Muscle layer of duodenum (tissue), 2 donors: Measurements from ENCODE around the gene TMEM259.

ENCODE experiments used
- H3K27ac ChIP-seq: one replicate; pipeline ENCODE4 v1.7.0; 2013; ENCODE audit warnings: mild to moderate bottlenecking, low read length
- H3K27me3 ChIP-seq: one replicate; pipeline ENCODE4 v1.7.0; 2013; ENCODE audit warnings: low read depth, mild to moderate bottlenecking, control low read depth, low read length
- H3K36me3 ChIP-seq, 2 donors: one replicate each; pipeline ENCODE4 v1.7.0; 2013; ENCODE audit warnings: low read length in 2 of 2, control low read depth in 1 of 2, mild to moderate bottlenecking in 1 of 2; ENCODE audit not compliant: insufficient read depth in 2 of 2, control insufficient read depth in 1 of 2
- H3K4me1 ChIP-seq, 2 donors: one replicate each; pipeline ENCODE4 v1.7.0; 2013; ENCODE audit warnings: low read length in 2 of 2, mild to moderate bottlenecking in 2 of 2, control low read depth in 1 of 2, moderate library complexity in 1 of 2; ENCODE audit not compliant: insufficient read depth in 2 of 2, control insufficient read depth in 1 of 2
- H3K4me3 ChIP-seq, 2 donors: one replicate each; pipeline ENCODE4 v1.7.0; 2013; ENCODE audit warnings: low read length in 2 of 2, low read depth in 1 of 2, mild to moderate bottlenecking in 1 of 2
- H3K9me3 ChIP-seq, 2 donors: one replicate each; pipeline ENCODE4 v1.7.0; 2013; ENCODE audit warnings: low read length in 2 of 2, control low read depth in 1 of 2, mild to moderate bottlenecking in 1 of 2; ENCODE audit not compliant: control insufficient read depth in 1 of 2
- donor health status: healthy.

Gene TMEM259

GRCh38 chr19:1004204-1004802 is 16.6 kb downstream of the TMEM259 start:
- H3K4me3 ChIP-seq: no peak overlapping the region
- peaks cover 0 to 13% of the 10 kb centered on the region in 2 donors for H3K4me1 ChIP-seq
- no peak overlapping the region for H3K27ac ChIP-seq
- H3K9me3 ChIP-seq: no peaks in the 10 kb centered on the region
- H3K36me3 ChIP-seq: peaks cover 0 to 3% of the 10 kb centered on the region in 2 donors
- H3K27me3 ChIP-seq: peaks cover 25% of the 10 kb centered on the region

DNA sequence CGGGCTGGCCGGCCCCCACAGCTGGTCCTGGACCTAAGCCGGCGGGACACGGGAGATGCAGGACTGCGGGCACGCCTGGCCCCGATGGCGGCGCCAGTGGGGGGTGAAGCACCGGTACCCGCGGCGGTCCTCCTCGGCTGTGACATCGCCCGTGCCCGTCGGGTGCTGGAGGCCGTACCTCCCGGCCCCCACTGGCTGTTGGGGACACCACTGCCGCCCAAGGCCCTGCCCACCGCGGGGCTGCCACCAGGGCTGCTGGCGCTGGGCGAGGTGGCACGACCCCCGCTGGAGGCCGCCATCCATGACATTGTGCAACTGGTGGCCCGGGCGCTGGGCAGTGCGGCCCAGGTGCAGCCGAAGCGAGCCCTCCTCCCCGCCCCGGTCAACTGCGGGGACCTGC is 17.6 kb downstream of the TMEM259 start:
- no peaks in the 10 kb centered on the region for H3K36me3 ChIP-seq
- H3K4me1 ChIP-seq: peaks cover 0 to 13% of the 10 kb centered on the region in 2 donors
- H3K27ac ChIP-seq: no peak overlapping the region
- no peaks in the 10 kb centered on the region for H3K9me3 ChIP-seq
- H3K27me3 ChIP-seq: peaks cover 31% of the 10 kb centered on the region
- H3K4me3 ChIP-seq: no peak overlapping the region

DNA sequence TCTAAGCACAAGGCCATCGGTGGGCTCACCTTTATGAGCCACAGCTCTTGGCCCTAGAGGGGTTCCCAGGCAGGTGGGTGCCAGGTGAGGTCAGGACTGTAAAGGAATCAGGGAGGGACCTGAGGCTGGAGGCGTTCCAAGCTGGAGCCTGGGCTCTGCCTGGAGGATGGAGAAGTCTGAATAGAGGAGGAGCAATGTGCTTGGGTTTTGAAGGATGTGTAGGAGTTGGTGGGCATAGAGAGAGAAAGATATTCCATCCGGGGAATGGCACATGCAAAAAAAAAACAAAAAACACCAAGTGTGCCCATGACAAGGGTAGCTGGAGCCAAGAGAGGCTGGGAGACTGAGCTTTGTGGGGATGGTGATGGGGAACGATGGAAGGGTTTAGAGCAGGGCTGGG is 18.3 kb downstream of the TMEM259 start:
- Histone ChIP-seq H3K4me1 (peaks cover 0 to 13% of the 10 kb centered on the region in 2 donors), H3K27me3 (peaks cover 38% of the 10 kb centered on the region), H3K36me3 (no peaks in the 10 kb centered on the region), H3K27ac (no peak overlapping the region), H3K4me3 (no peak overlapping the region), H3K9me3 (no peaks in the 10 kb centered on the region)

DNA sequence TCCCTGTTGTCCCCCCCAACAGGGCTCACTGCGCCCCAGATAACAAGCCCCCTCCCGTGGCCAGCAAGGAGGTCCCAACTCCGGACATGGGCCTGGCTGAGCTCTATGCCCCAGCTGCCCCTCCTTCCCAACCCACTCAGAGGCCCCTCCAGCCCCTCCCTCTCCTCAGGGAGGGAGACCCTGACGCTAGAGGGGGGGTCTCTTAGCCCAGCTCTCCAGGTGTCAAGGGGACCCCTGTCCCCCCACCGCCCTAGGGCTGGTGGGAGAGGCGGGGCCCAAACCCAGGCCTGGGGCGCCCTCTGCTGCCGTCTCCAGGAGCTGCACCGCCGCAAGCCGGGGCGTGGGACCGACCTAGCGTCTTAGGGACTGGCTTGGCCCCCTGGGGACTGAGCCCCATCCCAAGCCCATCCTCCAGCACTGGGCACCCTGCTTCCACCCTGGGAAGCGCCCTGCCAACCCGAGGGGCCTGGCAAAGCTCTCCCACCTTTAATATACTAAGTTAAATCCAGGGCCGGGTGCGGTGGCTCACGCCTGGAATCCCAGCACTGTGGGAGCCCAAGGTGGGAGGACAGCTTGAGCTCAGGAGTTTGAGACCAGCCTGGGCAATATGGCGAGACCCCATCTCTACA is 19.3 kb downstream of the TMEM259 start:
- Histone ChIP-seq H3K27me3 (peaks cover 45% of the 10 kb centered on the region), H3K4me1 (peaks cover 0 to 13% of the 10 kb centered on the region in 2 donors), H3K36me3 (no peaks in the 10 kb centered on the region), H3K27ac (no peak overlapping the region), H3K4me3 (no peak overlapping the region), H3K9me3 (no peaks in the 10 kb centered on the region)

GRCh38 chr19:1000591-1001537 is 20.1 kb downstream of the TMEM259 start:
- H3K9me3 ChIP-seq: no peaks in the 10 kb centered on the region
- H3K4me3 ChIP-seq: no peak overlapping the region
- H3K27me3 ChIP-seq: peaks cover 53% of the 10 kb centered on the region
- peaks cover 0 to 20% of the 10 kb centered on the region in 2 donors for H3K4me1 ChIP-seq
- H3K36me3 ChIP-seq: no peaks in the 10 kb centered on the region
- no peak overlapping the region for H3K27ac ChIP-seq

- H3K4me1 ChIP-seq: peaks cover 0 to 23% of the 10 kb centered on the region in 2 donors
- no peaks in the 10 kb centered on the region for H3K36me3 ChIP-seq
- no peaks in the 10 kb centered on the region for H3K9me3 ChIP-seq
- no peak within 1 kb of the TSS for H3K27ac ChIP-seq
- peaks cover 59% of the 10 kb centered on the region for H3K27me3 ChIP-seq
- H3K4me3 ChIP-seq: no peak within 1 kb of the TSS
Measured at GRCh38 chr19:1000095-1000494, 20.8 kb downstream of the TMEM259 start, which contains the start of gene GRIN3B. Gene GRIN3B, plus strand, starts transcription at chr19:1000419. Its CDS starts 19 bp downstream, at chr19:1000438.

DNA sequence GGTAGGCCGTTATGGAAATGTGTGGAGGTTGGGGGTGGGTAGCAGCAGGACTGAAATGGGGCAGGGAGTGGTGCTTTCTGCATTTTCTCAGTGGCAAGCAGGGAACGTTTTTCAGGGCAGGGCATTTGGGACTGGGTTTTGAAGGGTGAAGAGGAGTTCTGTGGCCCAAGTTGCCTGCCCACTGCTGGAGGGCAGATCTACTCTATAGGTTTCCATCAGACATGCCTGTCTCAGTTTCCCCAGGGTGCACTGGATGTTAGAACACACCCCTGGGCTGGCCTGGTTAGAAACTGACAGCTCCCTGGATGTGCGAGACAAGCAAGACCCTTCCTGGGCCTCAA is 21.6 kb downstream of the TMEM259 start:
- peaks cover 0 to 6% of the 10 kb centered on the region in 2 donors for H3K36me3 ChIP-seq
- H3K27ac ChIP-seq: no peak overlapping the region
- peaks cover 0 to 23% of the 10 kb centered on the region in 2 donors for H3K4me1 ChIP-seq
- H3K27me3 ChIP-seq: peaks cover 59% of the 10 kb centered on the region
- no peaks in the 10 kb centered on the region for H3K9me3 ChIP-seq
- H3K4me3 ChIP-seq: no peak overlapping the region

- no peak overlapping the region for H3K27ac ChIP-seq
- H3K4me3 ChIP-seq: no peak overlapping the region
- H3K27me3 ChIP-seq: peaks cover 56% of the 10 kb centered on the region
Measured at GRCh38 chr19:998064-998463, 22.9 kb downstream of the TMEM259 start.

DNA sequence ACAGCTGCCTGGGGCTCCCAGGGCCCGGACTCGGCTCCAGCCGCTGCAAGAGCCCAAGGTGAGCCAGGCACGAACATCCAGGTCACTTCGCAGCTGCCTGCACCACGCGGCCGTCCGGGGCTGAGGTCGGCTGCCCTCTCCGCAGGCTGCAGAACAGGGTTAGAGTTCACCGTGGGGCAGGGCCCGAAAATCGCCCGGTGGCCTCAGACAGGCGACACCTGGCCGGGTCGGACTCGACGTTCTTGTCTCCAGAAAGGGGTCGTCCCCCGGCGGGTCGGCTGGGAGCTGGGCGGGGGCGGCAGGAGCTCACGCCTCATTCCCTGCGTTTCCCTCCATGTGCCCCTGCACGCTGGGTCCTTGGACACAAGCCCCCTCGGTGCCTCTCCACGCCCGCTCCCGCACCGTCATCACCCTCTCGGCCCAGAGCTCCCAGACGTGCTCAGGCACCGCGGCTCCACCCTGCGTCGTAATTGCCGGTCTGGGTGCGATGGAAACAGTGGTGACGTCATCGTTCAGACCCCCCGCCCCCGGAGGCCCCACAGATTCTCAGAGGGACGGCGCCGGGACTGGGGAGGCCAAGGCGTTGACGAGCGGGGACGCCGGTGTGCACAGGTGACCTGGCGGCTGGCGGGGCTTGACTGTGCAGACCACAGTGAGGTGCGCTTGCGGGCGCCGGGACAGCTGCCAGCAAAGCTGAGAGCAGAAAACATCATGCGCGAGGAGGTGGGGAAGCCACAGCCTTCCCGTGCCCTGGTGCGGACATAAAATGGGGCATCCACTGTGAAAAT is 24.7 kb downstream of the TMEM259 start:
- Histone ChIP-seq H3K9me3 (no peaks in the 10 kb centered on the region), H3K4me1 (peaks cover 0 to 16% of the 10 kb centered on the region in 2 donors), H3K27me3 (peaks cover 42% of the 10 kb centered on the region), H3K36me3 (peaks cover 0 to 23% of the 10 kb centered on the region in 2 donors), H3K4me3 (no peak overlapping the region), H3K27ac (no peak overlapping the region)

More at GRCh38 chr19:998064-998463, 22.9 kb downstream of the TMEM259 start:
- Histone ChIP-seq H3K4me1 (peaks cover 0 to 23% of the 10 kb centered on the region in 2 donors), H3K36me3 (peaks cover 0 to 18% of the 10 kb centered on the region in 2 donors), H3K9me3 (no peaks in the 10 kb centered on the region)

- Histone ChIP-seq H3K36me3 (peaks cover 0 to 32% of the 10 kb centered on the region in 2 donors), H3K9me3 (no peaks in the 10 kb centered on the region), H3K4me1 (peaks cover 0 to 10% of the 10 kb centered on the region in 2 donors), H3K27ac (no peak overlapping the region), H3K4me3 (no peak overlapping the region), H3K27me3 (peaks cover 37% of the 10 kb centered on the region)
Measured at GRCh38 chr19:995051-995827, 25.7 kb downstream of the TMEM259 start.
